Measurements from ENCODE around the gene MPHOSPH8. TPM values are rescaled to one million over a fixed set of nuclear protein-coding genes. Genes with fewer than 3 reads are reported as not detected.

The MPHOSPH8 gene
- total RNA-seq, 3 donors from 2014 or later: 39.2 to 53.3 (median 44.9) TPM

DNA sequence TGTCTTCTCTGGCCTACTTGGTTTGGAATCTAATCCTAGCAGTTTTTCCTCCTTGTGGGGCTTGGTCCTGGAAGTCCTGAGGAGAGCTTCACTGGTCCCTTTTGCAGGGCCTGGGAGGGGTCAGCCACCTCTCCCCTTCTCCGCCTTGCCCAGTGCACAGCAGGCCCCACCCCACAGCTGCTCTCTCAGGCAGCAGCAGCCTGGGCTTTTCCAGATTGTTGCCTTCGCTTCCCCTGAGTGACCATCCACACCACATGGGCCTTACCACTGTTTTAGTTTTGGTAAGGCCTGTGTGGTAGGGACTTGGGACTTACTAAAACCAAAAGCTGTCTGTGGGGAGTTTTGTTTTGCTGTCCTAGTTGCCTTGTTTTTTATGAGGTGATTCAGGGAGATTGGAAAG is 11.5 kb downstream of the MPHOSPH8 start:
- Histone ChIP-seq H3K27ac (no peak overlapping the region), H3K9me3 (no peaks in the 10 kb centered on the region), H3K4me3 (no peak overlapping the region), H3K4me1 (no peaks in the 10 kb centered on the region), H3K27me3 (no peaks in the 10 kb centered on the region), H3K36me3 (no peaks in the 10 kb centered on the region)
- TF ChIP-seq, protein P1, sequence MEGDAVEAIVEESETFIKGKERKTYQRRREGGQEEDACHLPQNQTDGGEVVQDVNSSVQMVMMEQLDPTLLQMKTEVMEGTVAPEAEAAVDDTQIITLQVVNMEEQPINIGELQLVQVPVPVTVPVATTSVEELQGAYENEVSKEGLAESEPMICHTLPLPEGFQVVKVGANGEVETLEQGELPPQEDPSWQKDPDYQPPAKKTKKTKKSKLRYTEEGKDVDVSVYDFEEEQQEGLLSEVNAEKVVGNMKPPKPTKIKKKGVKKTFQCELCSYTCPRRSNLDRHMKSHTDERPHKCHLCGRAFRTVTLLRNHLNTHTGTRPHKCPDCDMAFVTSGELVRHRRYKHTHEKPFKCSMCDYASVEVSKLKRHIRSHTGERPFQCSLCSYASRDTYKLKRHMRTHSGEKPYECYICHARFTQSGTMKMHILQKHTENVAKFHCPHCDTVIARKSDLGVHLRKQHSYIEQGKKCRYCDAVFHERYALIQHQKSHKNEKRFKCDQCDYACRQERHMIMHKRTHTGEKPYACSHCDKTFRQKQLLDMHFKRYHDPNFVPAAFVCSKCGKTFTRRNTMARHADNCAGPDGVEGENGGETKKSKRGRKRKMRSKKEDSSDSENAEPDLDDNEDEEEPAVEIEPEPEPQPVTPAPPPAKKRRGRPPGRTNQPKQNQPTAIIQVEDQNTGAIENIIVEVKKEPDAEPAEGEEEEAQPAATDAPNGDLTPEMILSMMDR (IDR thresholded peaks at IDR 0.05): no peak
- no peak for TF ChIP-seq POLR2AphosphoS5 (IDR thresholded peaks at IDR 0.05)
- intact Hi-C loops (cut with DNase I; ENCODE audit: low total_unique reads): no loop called here
- no peak for DNase-seq (ENCODE audit: low spot score in 2 of 2)

DNA sequence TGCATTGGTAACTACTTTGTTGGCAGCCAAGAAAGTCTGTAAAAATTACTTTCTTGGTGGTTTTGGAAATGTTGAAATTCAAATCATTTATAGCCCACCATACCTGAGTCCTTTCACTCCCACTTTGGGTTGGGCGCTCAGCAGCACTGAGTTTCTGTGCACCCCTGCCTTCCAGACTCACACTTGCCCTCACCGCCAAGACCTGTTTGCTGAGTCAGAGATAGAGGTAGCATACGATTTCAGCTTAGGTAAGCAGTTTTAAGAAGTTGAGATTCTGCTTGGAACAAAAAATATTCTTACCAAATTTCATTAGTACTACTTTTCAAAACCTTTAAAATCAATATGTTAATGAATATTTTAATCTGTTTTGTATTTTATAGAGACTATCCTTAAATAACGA is 12.6 kb downstream of the MPHOSPH8 start:
- H3K27me3 ChIP-seq: no peaks in the 10 kb centered on the region
- intact Hi-C loops (cut with DNase I; ENCODE audit: low total_unique reads): no loop called here
- no peaks in the 10 kb centered on the region for H3K4me1 ChIP-seq
- TF ChIP-seq, protein P1 (IDR thresholded peaks at IDR 0.05): no peak
- TF ChIP-seq POLR2AphosphoS5 (IDR thresholded peaks at IDR 0.05) (no peak), POLR2A (IDR thresholded peaks at IDR 0.05) (no peak)
- H3K27ac ChIP-seq: no peak overlapping the region
- H3K9me3 ChIP-seq: no peaks in the 10 kb centered on the region
- no peak for DNase-seq (ENCODE audit: low spot score in 2 of 2)
- H3K4me3 ChIP-seq: no peak overlapping the region
- H3K36me3 ChIP-seq: no peaks in the 10 kb centered on the region

DNA sequence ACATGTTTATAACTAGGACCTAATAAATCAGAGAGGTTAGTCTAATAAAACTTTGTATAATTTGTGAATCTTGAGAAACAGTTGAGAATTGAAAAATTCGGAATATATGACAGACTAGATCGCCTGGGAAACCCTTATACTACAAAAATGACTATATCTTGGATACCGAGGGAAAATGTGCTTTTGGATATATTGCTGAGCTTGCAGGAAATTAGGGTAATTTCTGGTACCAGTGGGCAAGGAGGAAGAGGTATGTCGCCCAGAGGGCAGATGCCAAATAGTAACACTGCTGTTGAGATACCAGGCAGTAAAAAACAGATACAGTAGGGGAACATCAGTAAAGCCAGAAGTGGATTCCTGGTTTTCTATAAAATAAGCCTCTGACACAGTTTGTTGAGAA is 17.3 kb downstream of the MPHOSPH8 start:
- Histone ChIP-seq H3K9me3 (no peaks in the 10 kb centered on the region), H3K27ac (no peak overlapping the region), H3K4me3 (no peak overlapping the region), H3K4me1 (no peaks in the 10 kb centered on the region), H3K27me3 (no peaks in the 10 kb centered on the region), H3K36me3 (no peaks in the 10 kb centered on the region)
- TF ChIP-seq POLR2AphosphoS5 (IDR thresholded peaks at IDR 0.05): no peak
- TF ChIP-seq, protein P1 (IDR thresholded peaks at IDR 0.05): no peak
- TF ChIP-seq POLR2A (IDR thresholded peaks at IDR 0.05): no peak
- intact Hi-C loops (cut with DNase I; ENCODE audit: low total_unique reads): no loop called here
- no peak for DNase-seq (ENCODE audit: low spot score in 2 of 2)

GRCh38 chr13:19657872-19658591 is 24.6 kb downstream of the MPHOSPH8 start:
- no peak overlapping the region for H3K4me3 ChIP-seq
- no peak overlapping the region for H3K27ac ChIP-seq
- H3K4me1 ChIP-seq: no peaks in the 10 kb centered on the region
- no peak for DNase-seq (ENCODE audit: low spot score in 2 of 2)
- intact Hi-C loops (cut with DNase I; ENCODE audit: low total_unique reads): no loop called here
- TF ChIP-seq, protein P1 (IDR thresholded peaks at IDR 0.05): no peak
- TF ChIP-seq POLR2AphosphoS5 (IDR thresholded peaks at IDR 0.05) (no peak), POLR2A (IDR thresholded peaks at IDR 0.05) (no peak)
- H3K36me3 ChIP-seq: peaks cover 4% of the 10 kb centered on the region
- H3K9me3 ChIP-seq: no peaks in the 10 kb centered on the region
- no peaks in the 10 kb centered on the region for H3K27me3 ChIP-seq

- DNase-seq (ENCODE audit: low spot score in 2 of 2): no peak
- TF ChIP-seq, protein P1 (IDR thresholded peaks at IDR 0.05): no peak
- no peak for TF ChIP-seq POLR2A (IDR thresholded peaks at IDR 0.05)
- no peak for TF ChIP-seq POLR2AphosphoS5 (IDR thresholded peaks at IDR 0.05)
- Histone ChIP-seq H3K36me3 (peaks cover 5% of the 10 kb centered on the region), H3K4me3 (no peak overlapping the region), H3K27me3 (no peaks in the 10 kb centered on the region), H3K27ac (no peak overlapping the region), H3K4me1 (no peaks in the 10 kb centered on the region), H3K9me3 (no peaks in the 10 kb centered on the region)
- intact Hi-C loops (cut with DNase I; ENCODE audit: low total_unique reads): no loop called here
These were observed 25.4 kb downstream of the MPHOSPH8 start for GRCh38 chr13:19658831-19659230.

Measured in breast epithelium (tissue), 4 donors.